ENCODE data around the gene TBRG4.

TBRG4 gene

GRCh38 chr7:45145881-45146280, 34.4 kb upstream of the TBRG4 start:
- no peak for DNase-seq (ENCODE audit: low read depth in 2 of 2, low spot score in 1 of 2)

DNA sequence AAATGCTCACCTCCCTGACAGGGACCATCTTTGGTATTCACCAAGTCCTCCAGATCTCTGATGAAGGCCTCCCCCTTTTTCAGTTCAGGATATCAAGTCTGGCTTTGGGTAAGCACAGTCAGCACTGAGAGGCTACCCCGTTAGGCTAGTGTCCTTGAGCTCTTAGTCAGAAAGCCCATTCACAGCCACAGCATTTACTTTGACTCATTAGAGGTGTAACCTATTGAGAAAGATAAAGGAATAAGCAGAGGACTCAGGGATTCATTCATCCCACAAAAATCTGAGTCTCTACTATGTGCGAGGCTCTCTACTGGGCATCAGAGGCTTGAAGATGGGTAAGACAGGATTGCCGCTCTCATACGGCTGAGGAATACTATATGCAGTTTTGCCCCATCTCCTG, 32.1 kb upstream of the TBRG4 start:
- DNase-seq (ENCODE audit: low read depth in 2 of 2, low spot score in 1 of 2): no peak

- DNase-seq (ENCODE audit: low read depth in 2 of 2, low spot score in 1 of 2): no peak
Measured at GRCh38 chr7:45140827-45141226, 29.3 kb upstream of the TBRG4 start.

DNA sequence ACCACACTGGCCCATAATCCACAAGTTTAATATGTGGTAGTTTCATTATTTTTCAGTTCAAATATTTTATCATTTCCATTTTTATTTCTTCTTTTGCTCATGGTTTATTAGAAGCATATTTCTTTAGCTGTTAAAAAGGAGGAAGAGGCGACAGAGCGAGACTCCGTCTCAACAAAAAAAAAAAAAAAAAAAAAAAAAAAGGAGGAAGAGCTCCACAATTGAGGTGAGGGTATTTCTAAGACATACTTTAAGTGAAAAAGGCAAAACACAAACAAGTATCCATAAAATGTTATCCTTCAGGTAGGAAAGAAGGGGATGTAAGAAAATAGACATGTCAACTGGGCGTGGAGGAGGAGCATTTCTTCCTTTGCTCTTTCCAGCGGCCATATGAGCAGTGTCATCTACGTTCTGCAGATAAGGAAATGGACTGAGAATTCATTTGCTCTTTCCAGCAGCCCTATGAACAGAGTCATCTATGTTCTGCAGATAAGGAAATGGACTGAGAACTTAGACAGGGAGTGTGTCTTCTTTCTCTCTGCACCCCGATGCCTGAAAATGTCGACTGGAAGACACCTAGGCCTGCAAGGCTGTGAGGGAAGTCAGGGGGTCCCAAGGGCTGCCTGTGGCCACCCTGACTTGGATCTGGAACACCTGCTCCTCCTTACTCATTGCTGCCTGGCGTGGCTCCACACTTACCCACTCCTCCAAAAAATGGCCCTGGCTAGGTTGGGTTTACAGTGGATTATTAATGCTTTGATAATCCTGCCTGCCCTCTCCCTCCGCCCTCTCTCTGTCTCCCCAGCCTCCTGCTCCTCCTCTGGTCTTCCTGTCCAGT, 27.2 kb upstream of the TBRG4 start:
- no peak for DNase-seq (ENCODE audit: low read depth in 2 of 2, low spot score in 1 of 2)

DNA sequence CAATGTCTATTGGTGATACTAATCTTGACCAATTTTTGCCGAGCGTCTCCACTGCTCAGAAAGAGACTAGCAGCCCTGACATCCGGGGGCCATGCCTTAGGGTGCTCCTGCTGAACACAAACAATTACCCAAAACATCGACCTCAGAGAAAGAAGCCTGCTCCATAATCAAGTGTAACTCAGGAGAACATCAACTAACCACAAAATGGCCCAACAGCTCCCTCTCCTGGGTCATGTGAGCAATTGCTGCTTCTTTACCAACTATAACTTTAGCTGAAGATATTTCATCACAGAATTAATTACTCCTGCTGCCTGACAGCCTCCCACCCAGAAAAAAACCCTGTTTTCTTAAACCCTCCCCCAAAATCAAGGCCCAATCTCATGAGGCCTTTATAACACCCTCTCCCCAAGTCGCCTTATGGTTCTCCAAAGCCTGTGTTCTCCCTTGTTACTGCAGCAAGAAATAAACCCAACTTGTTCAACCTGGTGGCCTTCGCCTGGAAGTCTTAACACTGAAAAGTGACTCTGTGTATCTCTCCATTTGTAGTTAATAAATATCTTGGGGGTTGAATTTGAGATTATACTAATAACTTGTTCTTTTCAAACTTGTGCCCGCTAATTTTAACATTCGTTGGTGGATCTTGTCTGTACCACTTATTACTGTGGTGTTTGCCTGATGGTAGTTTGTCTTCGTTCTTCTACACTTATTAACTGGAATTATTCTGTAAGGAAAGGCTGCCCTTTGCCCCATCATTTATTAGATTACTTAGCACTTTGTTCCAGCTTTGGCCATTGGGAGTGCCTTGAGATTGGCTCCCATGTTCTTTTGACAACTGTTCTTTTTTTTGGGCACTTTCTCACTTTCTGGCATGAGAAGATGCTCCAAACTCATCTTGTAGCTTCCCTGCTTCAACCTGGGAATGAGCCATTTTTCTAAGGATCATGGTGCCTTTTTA, 24.9 kb upstream of the TBRG4 start:
- DNase-seq (ENCODE audit: low read depth in 2 of 2, low spot score in 1 of 2): peak; percentile 37 to 39

- DNase-seq (ENCODE audit: low read depth in 2 of 2, low spot score in 1 of 2): no peak
Measured at GRCh38 chr7:45133877-45134276, 22.4 kb upstream of the TBRG4 start.

DNA sequence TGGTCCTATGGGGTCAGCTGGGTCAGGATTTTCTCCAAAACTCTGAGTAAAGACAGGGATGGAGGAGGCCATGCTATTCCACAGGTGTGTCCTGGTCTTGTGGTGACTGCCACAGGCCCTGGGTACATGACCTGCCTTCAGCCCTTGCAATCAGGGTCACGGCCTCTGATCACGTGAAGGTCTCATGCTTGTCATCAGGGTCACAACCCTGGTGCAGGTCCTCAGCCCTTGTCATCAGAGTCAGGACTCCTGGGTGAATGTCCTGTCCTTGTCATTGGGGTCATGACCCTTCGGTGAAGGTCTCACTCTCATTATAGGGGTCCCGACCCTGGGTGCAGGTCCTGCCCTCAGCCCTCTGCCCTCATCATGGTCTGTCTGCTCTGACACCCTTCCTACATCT, 21.9 kb upstream of the TBRG4 start:
- DNase-seq (ENCODE audit: low read depth in 2 of 2, low spot score in 1 of 2): no peak

GRCh38 chr7:45132708-45133320, 21.3 kb upstream of the TBRG4 start:
- no peak for DNase-seq (ENCODE audit: low read depth in 2 of 2, low spot score in 1 of 2)

DNA sequence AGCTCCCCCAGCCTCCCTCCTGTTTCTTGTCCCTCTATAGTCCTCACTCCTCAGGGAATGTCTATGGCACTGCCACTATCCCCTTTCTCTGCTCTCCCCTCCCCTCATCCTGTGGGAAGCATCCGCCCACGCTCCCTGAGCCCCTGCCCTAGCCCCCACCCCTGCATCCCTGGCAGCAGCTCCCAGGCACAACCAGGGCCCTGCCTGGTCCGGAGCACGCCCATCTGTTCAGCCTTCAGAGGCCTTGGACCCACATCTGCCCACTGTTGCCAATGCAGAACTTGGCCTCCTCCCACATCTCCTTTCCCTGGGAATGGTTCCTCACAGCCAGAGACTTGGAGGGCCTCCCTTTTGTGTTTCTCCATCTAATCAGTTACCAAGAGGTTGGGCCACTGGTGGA, 20.4 kb upstream of the TBRG4 start:
- DNase-seq (ENCODE audit: low read depth in 2 of 2, low spot score in 1 of 2): no peak

- no peak for DNase-seq (ENCODE audit: low read depth in 2 of 2, low spot score in 1 of 2)
Measured at GRCh38 chr7:45130910-45131309, 19.4 kb upstream of the TBRG4 start.

DNA sequence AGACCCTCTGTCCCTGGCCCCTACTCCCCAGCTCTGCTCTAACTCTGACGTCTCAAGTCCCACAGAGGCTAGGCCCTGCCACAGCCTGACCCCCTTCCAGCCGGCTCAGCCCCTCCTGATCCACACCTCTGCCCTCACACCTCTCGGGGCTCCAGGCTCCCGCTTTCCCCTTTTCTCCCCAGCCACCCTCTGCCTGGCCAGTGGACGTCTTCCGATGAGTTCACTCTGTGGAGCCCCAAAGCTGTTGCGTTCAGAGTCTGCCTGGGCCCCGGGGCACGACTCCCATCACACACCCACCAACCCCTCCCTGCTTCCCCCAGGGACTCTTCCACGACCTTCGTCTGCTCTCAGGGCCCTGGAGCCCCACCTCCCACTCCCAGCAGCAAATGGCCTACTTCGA, 18.4 kb upstream of the TBRG4 start:
- no peak for DNase-seq (ENCODE audit: low read depth in 2 of 2, low spot score in 1 of 2)

DNA sequence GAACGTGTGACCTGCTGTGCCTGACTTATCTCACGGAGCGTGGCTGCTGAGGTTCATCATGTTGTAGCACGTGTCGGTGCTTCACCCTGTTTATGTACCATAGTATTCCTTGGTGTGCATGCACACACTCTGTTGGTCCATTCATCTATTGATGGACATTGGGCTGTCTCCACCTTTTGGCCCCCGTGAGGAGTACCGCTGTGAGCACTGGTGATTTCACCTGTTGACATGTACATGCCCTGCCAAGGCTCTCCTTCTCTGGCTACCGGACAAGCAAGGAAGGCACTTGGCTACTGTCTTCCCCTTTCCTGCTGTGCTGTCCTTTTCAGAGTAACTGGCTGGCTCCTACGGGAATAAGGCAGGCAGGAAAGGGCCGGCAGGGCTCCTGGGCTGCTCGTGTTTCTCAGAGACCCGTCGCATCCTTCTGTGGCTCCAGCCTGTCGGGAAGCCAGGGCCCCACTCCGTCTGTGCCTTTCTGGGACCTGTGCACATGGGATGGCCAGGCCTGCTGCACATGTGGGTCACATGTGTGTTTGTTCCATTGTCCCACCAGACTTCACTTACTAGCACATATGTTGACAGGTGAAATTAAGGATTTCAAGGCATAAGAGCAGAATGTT, 17.8 kb upstream of the TBRG4 start:
- DNase-seq (ENCODE audit: low read depth in 2 of 2, low spot score in 1 of 2): no peak

DNA sequence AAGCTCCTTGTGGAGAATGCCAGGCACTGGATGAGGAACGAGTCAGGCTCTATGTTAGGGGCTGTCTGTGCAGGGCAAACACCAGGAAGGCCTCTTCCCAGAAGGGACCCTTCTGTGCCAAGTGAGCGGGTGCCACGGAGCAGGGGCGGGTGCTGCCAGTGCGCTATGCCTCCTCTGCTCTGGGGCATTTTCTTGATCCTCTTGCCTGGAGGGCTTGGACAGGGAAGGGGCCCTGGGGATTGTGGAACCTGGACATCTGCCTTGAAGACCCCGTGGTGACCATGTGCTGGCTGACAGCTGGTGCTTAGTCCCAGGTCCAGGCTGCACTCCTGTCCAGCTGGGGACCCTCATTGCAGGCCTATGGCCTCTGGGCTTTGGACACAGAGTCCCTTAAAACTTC, 15.4 kb upstream of the TBRG4 start:
- no peak for DNase-seq (ENCODE audit: low read depth in 2 of 2, low spot score in 1 of 2)

DNA sequence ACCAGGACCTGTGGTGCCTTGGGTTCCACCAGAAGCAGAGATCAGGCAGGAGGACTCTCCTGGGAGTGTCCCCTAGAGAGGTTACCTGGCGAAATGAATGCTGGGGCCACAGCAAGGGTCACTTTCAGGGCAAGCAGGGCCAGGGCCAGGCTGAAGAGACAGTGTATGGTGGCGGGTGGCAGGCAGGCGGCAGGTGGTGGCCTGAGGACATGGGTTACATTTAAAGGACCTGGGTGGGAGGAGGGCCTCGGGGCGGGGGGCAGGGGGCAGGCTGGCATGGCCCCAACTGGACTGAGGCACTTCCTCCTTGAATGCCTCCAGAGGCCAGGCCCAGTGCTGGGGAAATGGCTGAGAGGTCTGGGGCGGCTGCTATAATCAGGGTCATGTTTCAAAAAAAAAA, 14.7 kb upstream of the TBRG4 start:
- no peak for DNase-seq (ENCODE audit: low read depth in 2 of 2, low spot score in 1 of 2)

- DNase-seq (ENCODE audit: low read depth in 2 of 2, low spot score in 1 of 2): no peak
Measured at GRCh38 chr7:45125193-45125904, 13.9 kb upstream of the TBRG4 start.

DNA sequence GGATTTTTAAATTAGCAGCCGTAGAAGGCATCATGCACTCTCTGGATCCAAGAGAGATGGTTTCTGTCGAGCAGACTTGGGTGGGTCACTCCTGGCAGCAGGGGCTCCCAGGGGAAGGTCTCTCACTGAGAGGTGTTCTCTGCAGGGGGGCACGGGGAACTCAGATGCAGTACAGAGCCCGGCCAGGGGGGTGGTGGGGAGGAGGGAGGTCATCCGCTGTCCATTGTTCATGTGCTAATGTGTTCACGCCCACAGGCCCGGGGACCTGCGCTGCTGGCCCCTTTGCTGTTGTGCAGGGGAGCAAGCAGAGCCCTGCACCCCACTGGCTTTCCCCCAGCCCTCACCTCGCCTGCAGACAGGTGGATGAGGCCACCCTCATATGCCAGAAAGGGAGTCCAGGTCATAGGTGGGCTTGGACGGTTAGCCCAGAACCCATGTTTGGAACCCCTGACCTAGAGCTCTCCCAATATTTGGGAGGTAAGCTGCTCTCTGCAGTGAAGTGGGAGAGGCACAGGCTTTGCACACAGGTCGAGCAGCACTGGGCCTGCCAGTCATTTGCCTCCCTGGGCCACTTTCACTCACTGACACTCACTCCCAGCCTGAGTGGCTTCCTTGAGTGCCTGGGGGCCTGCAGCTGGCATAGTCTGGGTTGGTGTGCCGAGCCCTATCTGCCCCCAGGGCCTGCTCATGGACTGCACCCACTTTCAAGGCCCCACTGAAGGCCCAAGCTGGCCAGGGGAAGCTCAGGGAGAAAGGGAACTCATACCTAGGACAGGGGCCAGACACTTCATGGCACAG, 12.6 kb upstream of the TBRG4 start:
- DNase-seq (ENCODE audit: low read depth in 2 of 2, low spot score in 1 of 2): no peak

DNA sequence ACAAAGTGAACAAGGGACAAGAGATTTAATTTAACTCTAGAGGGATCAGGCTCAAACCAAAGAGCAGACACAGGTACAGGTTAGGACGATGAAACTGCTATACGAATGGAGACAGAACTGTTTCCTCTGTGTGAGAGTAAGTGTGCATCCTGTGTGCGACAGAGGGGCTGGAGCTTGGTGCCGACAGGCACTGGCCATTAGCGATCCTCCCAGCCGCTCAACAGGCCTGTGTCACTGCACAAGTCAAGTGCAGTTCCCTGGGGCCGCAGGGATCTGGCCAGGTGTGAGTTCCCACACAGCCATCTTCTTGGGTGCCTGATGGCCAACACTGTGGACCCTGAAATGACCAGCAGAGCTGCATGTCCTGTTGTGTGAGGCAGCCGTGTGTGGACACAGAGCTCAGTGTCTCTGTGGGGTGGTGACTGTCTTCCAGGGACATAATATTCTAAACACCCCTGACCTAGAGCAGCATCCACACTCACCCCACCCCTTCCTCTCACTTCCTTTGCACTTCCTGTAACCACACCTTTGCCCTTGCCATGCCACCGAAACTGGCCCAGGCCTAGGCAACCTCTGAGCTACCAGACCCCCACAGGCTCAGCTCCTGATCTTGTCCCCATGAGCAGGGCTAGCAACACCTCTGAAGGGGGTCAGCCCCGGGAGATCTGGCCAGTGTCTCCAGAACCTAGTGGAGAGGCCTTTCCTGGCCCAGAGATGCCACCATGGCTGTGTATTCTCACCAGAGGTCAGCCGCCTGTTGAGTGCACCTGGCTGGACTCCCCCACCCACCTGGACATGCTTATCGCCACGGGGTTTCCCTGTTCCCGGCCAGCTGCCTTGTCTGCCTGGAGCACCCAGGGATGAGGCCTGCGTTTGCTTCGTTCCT, 11.7 kb upstream of the TBRG4 start:
- DNase-seq (ENCODE audit: low read depth in 2 of 2, low spot score in 1 of 2): no peak

DNA sequence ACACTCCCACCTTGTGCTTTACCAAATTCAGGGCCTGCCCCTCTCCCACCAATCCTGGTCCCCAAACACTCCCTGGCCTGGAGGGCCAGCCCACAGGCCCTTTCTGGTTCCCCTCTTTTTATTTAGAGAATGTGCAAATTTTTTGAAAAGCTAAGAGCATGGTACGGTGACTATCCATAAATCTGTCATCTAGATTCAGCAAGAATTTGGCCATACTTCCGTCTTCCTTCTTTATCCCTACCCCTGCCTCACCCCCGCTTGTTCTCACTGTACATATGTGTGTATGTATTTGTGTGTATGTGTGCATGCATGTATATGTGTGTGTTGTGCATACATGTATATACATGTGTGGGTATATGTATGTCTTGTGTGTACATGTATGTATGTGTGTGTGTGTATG, 8.1 kb upstream of the TBRG4 start:
- no peak for DNase-seq (ENCODE audit: low read depth in 2 of 2, low spot score in 1 of 2)

DNA sequence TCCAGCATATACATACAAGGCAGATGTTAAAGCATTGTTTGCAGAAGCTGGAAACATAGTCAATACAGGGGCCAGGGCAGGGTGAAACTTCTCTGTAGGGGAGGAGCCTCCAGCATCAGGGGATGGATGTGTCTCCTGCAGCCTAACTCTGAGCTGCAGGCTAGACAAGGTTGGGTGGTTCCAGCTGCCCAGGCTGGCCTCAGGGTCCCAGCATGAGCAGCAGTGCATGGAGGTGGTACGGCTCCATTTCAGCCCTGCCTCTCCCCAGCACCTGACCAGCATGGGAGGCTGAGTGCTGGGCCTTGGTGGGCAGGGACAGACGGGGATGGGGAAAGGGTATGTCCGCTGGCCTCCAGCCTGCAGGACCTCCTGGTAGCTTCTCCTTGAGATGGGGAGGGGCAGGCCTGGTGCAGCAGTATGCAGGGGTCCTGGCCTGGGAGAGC, 7.4 kb upstream of the TBRG4 start:
- no peak for DNase-seq (ENCODE audit: low read depth in 2 of 2, low spot score in 1 of 2)
